Measurements from ENCODE around the gene OGFR.

The OGFR gene

GRCh38 chr20:62839261-62839660, 34.6 kb downstream of the OGFR start:
- DNase-seq (ENCODE audit: extremely low read depth, insufficient read length) = no peak

GRCh38 chr20:62839816-62840215, 35.2 kb downstream of the OGFR start:
- DNase-seq (ENCODE audit: extremely low read depth, insufficient read length) = no peak
- Histone ChIP-seq H3K4me3 (replicated peaks; ENCODE audit: low read depth, low read length) (no peak overlapping the region), H3K27me3 (replicated peaks; ENCODE audit: control insufficient read depth, insufficient read depth, low read length) (no peaks in the 10 kb centered on the region), H3K36me3 (ENCODE audit: control insufficient read depth, insufficient read depth, low read length) (no peaks in the 10 kb centered on the region)
- TF ChIP-seq CTCF (IDR thresholded peaks at IDR 0.05; ENCODE audit: insufficient read depth, low read length, poor library complexity, severe bottlenecking) = no peak

More at GRCh38 chr20:62839261-62839660, 34.6 kb downstream of the OGFR start:
- H3K4me3 ChIP-seq (replicated peaks; ENCODE audit: low read depth, low read length) = no peak overlapping the region
- TF ChIP-seq CTCF (IDR thresholded peaks at IDR 0.05; ENCODE audit: insufficient read depth, low read length, poor library complexity, severe bottlenecking) = no peak
- H3K36me3 ChIP-seq (ENCODE audit: control insufficient read depth, insufficient read depth, low read length) = no peaks in the 10 kb centered on the region
- H3K27me3 ChIP-seq (replicated peaks; ENCODE audit: control insufficient read depth, insufficient read depth, low read length) = no peaks in the 10 kb centered on the region

GRCh38 chr20:62840244-62841197, 35.9 kb downstream of the OGFR start:
- no peaks in the 10 kb centered on the region for H3K27me3 ChIP-seq (replicated peaks; ENCODE audit: control insufficient read depth, insufficient read depth, low read length)
- no peak for TF ChIP-seq CTCF (IDR thresholded peaks at IDR 0.05; ENCODE audit: insufficient read depth, low read length, poor library complexity, severe bottlenecking)
- H3K36me3 ChIP-seq (ENCODE audit: control insufficient read depth, insufficient read depth, low read length) = no peaks in the 10 kb centered on the region
- H3K4me3 ChIP-seq (replicated peaks; ENCODE audit: low read depth, low read length) = no peak overlapping the region
- DNase-seq (ENCODE audit: extremely low read depth, insufficient read length) = no peak

- Histone ChIP-seq H3K4me3 (replicated peaks; ENCODE audit: low read depth, low read length) (no peak overlapping the region), H3K36me3 (ENCODE audit: control insufficient read depth, insufficient read depth, low read length) (no peaks in the 10 kb centered on the region), H3K27me3 (replicated peaks; ENCODE audit: control insufficient read depth, insufficient read depth, low read length) (no peaks in the 10 kb centered on the region)
- TF ChIP-seq CTCF (IDR thresholded peaks at IDR 0.05; ENCODE audit: insufficient read depth, low read length, poor library complexity, severe bottlenecking) = no peak
- no peak for DNase-seq (ENCODE audit: extremely low read depth, insufficient read length)
These were observed 37.1 kb downstream of the OGFR start for GRCh38 chr20:62841705-62842212.

GRCh38 chr20:62843656-62844055, 39.0 kb downstream of the OGFR start:
- TF ChIP-seq CTCF (IDR thresholded peaks at IDR 0.05; ENCODE audit: insufficient read depth, low read length, poor library complexity, severe bottlenecking) = no peak
- Histone ChIP-seq H3K4me3 (replicated peaks; ENCODE audit: low read depth, low read length) (no peak overlapping the region), H3K27me3 (replicated peaks; ENCODE audit: control insufficient read depth, insufficient read depth, low read length) (no peaks in the 10 kb centered on the region), H3K36me3 (ENCODE audit: control insufficient read depth, insufficient read depth, low read length) (no peaks in the 10 kb centered on the region)
- DNase-seq (ENCODE audit: extremely low read depth, insufficient read length) = no peak
